Measurements from ENCODE around the gene ANO1. TPM values are rescaled to one million over a fixed set of nuclear protein-coding genes. Genes with fewer than 3 reads are reported as not detected.

Gene ANO1
- total and polyA plus RNA-seq, 4 donors: 7.8 to 64.8 (median 32.2) TPM

- DNase-seq (ENCODE audit: low spot score): peak; percentile 19
- H3K9ac ChIP-seq (ENCODE audit: low read depth in 1 of 2, low read length in 2 of 2): no peak overlapping the region
- no peak for TF ChIP-seq SP1 (IDR thresholded peaks at IDR 0.05)
- TF ChIP-seq ATF3 (IDR thresholded peaks at IDR 0.05): no peak
- no peak for TF ChIP-seq HNF4G (IDR thresholded peaks at IDR 0.05)
- TF ChIP-seq RXRA (IDR thresholded peaks at IDR 0.05): no peak
- no peak for TF ChIP-seq MAX (IDR thresholded peaks at IDR 0.05)
- TF ChIP-seq JUND (IDR thresholded peaks at IDR 0.05): no peak
- TF ChIP-seq FOXA2 (IDR thresholded peaks at IDR 0.05): no peak
- TF ChIP-seq RAD21 (IDR thresholded peaks at IDR 0.05): no peak
- no peak for TF ChIP-seq FOXA1 (IDR thresholded peaks at IDR 0.05)
- no peak for TF ChIP-seq REST (IDR thresholded peaks at IDR 0.05)
- no peak for TF ChIP-seq NR2F2 (IDR thresholded peaks at IDR 0.05)
- TF ChIP-seq EGR1 (IDR thresholded peaks at IDR 0.05; ENCODE audit: low read depth in 2 of 2): no peak
- TF ChIP-seq ZBTB33 (IDR thresholded peaks at IDR 0.05): no peak
- TF ChIP-seq YY1 (IDR thresholded peaks at IDR 0.05): no peak
- no peak for TF ChIP-seq HNF4A (conservative IDR thresholded peaks at IDR 0.05)
- no peak for TF ChIP-seq TAF1 (conservative IDR thresholded peaks at IDR 0.05)
- no peak for TF ChIP-seq GABPA (IDR thresholded peaks at IDR 0.05 in 1 of 2, conservative IDR thresholded peaks at IDR 0.05 in 1 of 2)
- no peak for TF ChIP-seq CTCF (IDR thresholded peaks at IDR 0.05; ENCODE audit: low read depth, low read length, missing input control)
- H3K9me3 ChIP-seq (ENCODE audit: control insufficient read depth in 4 of 4, low read length in 3 of 4): peaks cover 0 to 2% (median 0%) of the 10 kb centered on the region in 4 donors
- H3K36me3 ChIP-seq (ENCODE audit: control insufficient read depth in 4 of 4, insufficient read depth in 3 of 4, low read depth in 1 of 4, low read length in 3 of 4): peaks cover 0 to 4% (median 2%) of the 10 kb centered on the region in 4 donors
- H3K27ac ChIP-seq (ENCODE audit: low read depth in 1 of 2, low read length in 2 of 2): no peak overlapping the region
- H3K4me1 ChIP-seq (ENCODE audit: control insufficient read depth in 4 of 4, insufficient read depth in 4 of 4, low read length in 3 of 4): peaks cover 5 to 44% (median 42%) of the 10 kb centered on the region in 4 donors
- no peak overlapping the region for H3K4me3 ChIP-seq (ENCODE audit: low read depth in 1 of 3, low read length in 3 of 3)
- H3K27me3 ChIP-seq (ENCODE audit: control insufficient read depth in 4 of 4, insufficient read depth in 4 of 4, low read length in 3 of 4): no peaks in the 10 kb centered on the region
- 96% methylated on average over 12 of the region's 12 CpGs for WGBS
Observed at GRCh38 chr11:70036971-70037882, 40.9 kb upstream of the ANO1 start.

Measured in liver (tissue), 9 donors.